Stomach smooth muscle (tissue), 2 donors: ENCODE measurements around the gene MYCN.
"Not testable (repeated sequence)": the region's sequence is repeated elsewhere in the genome, so short reads cannot be mapped to it uniquely, and the experiment has no call there.

Source experiments
- H3K27ac ChIP-seq: one replicate; pipeline ENCODE4 v1.7.0; 2013; ENCODE audit warnings: mild to moderate bottlenecking, low read length, inconsistent platforms
- H3K27me3 ChIP-seq, 2 donors: one replicate each; pipeline ENCODE4 v1.7.0; 2013; ENCODE audit warnings: low read length in 2 of 2; ENCODE audit not compliant: insufficient read depth in 2 of 2, control insufficient read depth in 1 of 2
- H3K36me3 ChIP-seq, 2 donors: one replicate each; pipeline ENCODE4 v1.7.0; 2013; ENCODE audit warnings: low read length in 2 of 2; ENCODE audit not compliant: control insufficient read depth in 2 of 2, insufficient read depth in 2 of 2
- H3K4me1 ChIP-seq: one replicate; pipeline ENCODE4 v1.7.0; 2013; ENCODE audit warnings: low read length; ENCODE audit not compliant: control insufficient read depth, insufficient read depth
- H3K4me3 ChIP-seq, 2 donors: one replicate each; pipeline ENCODE4 v1.7.0; 2013; ENCODE audit warnings: low read length in 2 of 2
- H3K9ac ChIP-seq, 2 donors: one replicate each; pipeline ENCODE4 v1.7.0; 2013; ENCODE audit warnings: low read length in 2 of 2, mild to moderate bottlenecking in 1 of 2
- H3K9me3 ChIP-seq, 2 donors: one replicate each; pipeline ENCODE4 v1.7.0; 2013; ENCODE audit warnings: low read length in 2 of 2; ENCODE audit not compliant: control insufficient read depth in 2 of 2
- donor health status: healthy.
- donor health status: Pancreatic carcinoma.

MYCN gene

GRCh38 chr2:15897431-15898098 is 42.8 kb upstream of the MYCN start:
- Histone ChIP-seq H3K4me1 (peaks cover 2% of the 10 kb centered on the region), H3K9ac (no peak overlapping the region), H3K27ac (no peak overlapping the region), H3K36me3 (no peaks in the 10 kb centered on the region), H3K27me3 (no peaks in the 10 kb centered on the region), H3K4me3 (no peak overlapping the region), H3K9me3 (peaks cover 0 to 6% of the 10 kb centered on the region in 2 donors)

- H3K9me3 ChIP-seq = peaks cover 0 to 6% of the 10 kb centered on the region in 2 donors
- H3K9ac ChIP-seq = no peak overlapping the region
- H3K4me3 ChIP-seq = no peak overlapping the region
- H3K27ac ChIP-seq = no peak overlapping the region
- no peaks in the 10 kb centered on the region for H3K27me3 ChIP-seq
- no peaks in the 10 kb centered on the region for H3K36me3 ChIP-seq
- H3K4me1 ChIP-seq = no peaks in the 10 kb centered on the region
Measured at GRCh38 chr2:15899327-15899612, 41.1 kb upstream of the MYCN start.

- H3K4me1 ChIP-seq = no peaks in the 10 kb centered on the region
- H3K27me3 ChIP-seq = no peaks in the 10 kb centered on the region
- peaks cover 0 to 6% of the 10 kb centered on the region in 2 donors for H3K9me3 ChIP-seq
- no peak overlapping the region for H3K27ac ChIP-seq
- no peak overlapping the region for H3K9ac ChIP-seq
- H3K4me3 ChIP-seq = no peak overlapping the region
- no peaks in the 10 kb centered on the region for H3K36me3 ChIP-seq
Measured at GRCh38 chr2:15899751-15900493, 40.4 kb upstream of the MYCN start.

- no peaks in the 10 kb centered on the region for H3K27me3 ChIP-seq
- H3K27ac ChIP-seq = no peak overlapping the region
- H3K36me3 ChIP-seq = no peaks in the 10 kb centered on the region
- H3K4me3 ChIP-seq = no peak overlapping the region
- H3K9ac ChIP-seq = no peak overlapping the region
- H3K4me1 ChIP-seq = no peaks in the 10 kb centered on the region
- peaks cover 0 to 6% of the 10 kb centered on the region in 2 donors for H3K9me3 ChIP-seq
Measured at GRCh38 chr2:15901095-15901807, 39.1 kb upstream of the MYCN start.

- no peaks in the 10 kb centered on the region for H3K27me3 ChIP-seq
- no peak overlapping the region for H3K9ac ChIP-seq
Measured at GRCh38 chr2:15901808-15902130, 38.6 kb upstream of the MYCN start.

GRCh38 chr2:15903910-15904309 is 36.4 kb upstream of the MYCN start:
- H3K36me3 ChIP-seq, H3K27ac ChIP-seq, H3K27me3 ChIP-seq, H3K9ac ChIP-seq, H3K4me1 ChIP-seq, H3K4me3 ChIP-seq, H3K9me3 ChIP-seq: not testable (repeated sequence)

More at GRCh38 chr2:15901808-15902130, 38.6 kb upstream of the MYCN start:
- no peaks in the 10 kb centered on the region for H3K36me3 ChIP-seq
- H3K4me1 ChIP-seq = no peaks in the 10 kb centered on the region
- peaks cover 0 to 6% of the 10 kb centered on the region in 2 donors for H3K9me3 ChIP-seq
- H3K4me3 ChIP-seq = no peak overlapping the region
- H3K27ac ChIP-seq = no peak overlapping the region

- peaks cover 0 to 3% of the 10 kb centered on the region in 2 donors for H3K9me3 ChIP-seq
- H3K9ac ChIP-seq = no peak overlapping the region
- H3K27ac ChIP-seq = no peak overlapping the region
- no peaks in the 10 kb centered on the region for H3K4me1 ChIP-seq
- no peak overlapping the region for H3K4me3 ChIP-seq
- no peaks in the 10 kb centered on the region for H3K27me3 ChIP-seq
- H3K36me3 ChIP-seq = no peaks in the 10 kb centered on the region
Measured at GRCh38 chr2:15905267-15905645, 35.1 kb upstream of the MYCN start.

GRCh38 chr2:15905986-15906491 is 34.3 kb upstream of the MYCN start:
- no peak overlapping the region for H3K4me3 ChIP-seq
- H3K4me1 ChIP-seq = no peaks in the 10 kb centered on the region
- H3K9ac ChIP-seq = no peak overlapping the region
- peaks cover 0 to 1% of the 10 kb centered on the region in 2 donors for H3K9me3 ChIP-seq
- H3K36me3 ChIP-seq = no peaks in the 10 kb centered on the region
- no peaks in the 10 kb centered on the region for H3K27me3 ChIP-seq
- H3K27ac ChIP-seq = no peak overlapping the region

- Histone ChIP-seq H3K36me3 (no peaks in the 10 kb centered on the region), H3K9ac (no peak overlapping the region), H3K4me1 (no peaks in the 10 kb centered on the region)
Measured at GRCh38 chr2:15906778-15907177, 33.6 kb upstream of the MYCN start.

GRCh38 chr2:15907461-15908324 is 32.7 kb upstream of the MYCN start:
- no peaks in the 10 kb centered on the region for H3K27me3 ChIP-seq
- H3K27ac ChIP-seq = no peak overlapping the region
- no peaks in the 10 kb centered on the region for H3K9me3 ChIP-seq

More at GRCh38 chr2:15906778-15907177, 33.6 kb upstream of the MYCN start:
- no peaks in the 10 kb centered on the region for H3K27me3 ChIP-seq
- H3K9me3 ChIP-seq = no peaks in the 10 kb centered on the region
- no peak overlapping the region for H3K27ac ChIP-seq
- no peak overlapping the region for H3K4me3 ChIP-seq

More at GRCh38 chr2:15907461-15908324, 32.7 kb upstream of the MYCN start:
- H3K4me1 ChIP-seq = peaks cover 7% of the 10 kb centered on the region
- H3K9ac ChIP-seq = no peak overlapping the region
- H3K4me3 ChIP-seq = no peak overlapping the region
- H3K36me3 ChIP-seq = no peaks in the 10 kb centered on the region
